HEK293 (cell line): ENCODE data around the gene SLF1.
A peak's percentile ranks its signal among the peaks of the same experiment; 100 is the strongest.

Experiments used
- CTCF ChIA-PET: fragments of 350-600 bp; formaldehyde crosslinking; extraction: SDS; loops from one replicate; lab custom pipeline; 2021; ENCODE audit warnings: antibody characterized with exemption; lab: Yijun Ruan, JAX
- POLR2A ChIA-PET: fragments of 300-600 bp; formaldehyde crosslinking; extraction: SDS; loops from one replicate; lab custom pipeline; 2020; ENCODE audit warnings: antibody characterized with exemption, inconsistent platforms; lab: Yijun Ruan, JAX
- H3K27ac ChIP-seq: fragments of 200-500 bp; sonication (Bioruptor generic); 2 replicates; pipeline ENCODE4 v1.5.1; 2014; ENCODE audit warnings: low read depth, low read length, control low read depth, inconsistent platforms; ENCODE audit errors: extremely low read depth
- H3K36me3 ChIP-seq, 2 experiments: fragments of 200-500 bp in 1 of 2; sonication (Bioruptor generic) in 1 of 2; 1 replicate in 1 of 2; 2 replicates in 1 of 2; pipeline ENCODE4 v1.5.1; 2014 to 2017; ENCODE audit warnings: inconsistent platforms in 2 of 2, low read length in 2 of 2; ENCODE audit not compliant: control insufficient read depth in 2 of 2, insufficient read depth in 1 of 2
- H3K4me1 ChIP-seq: fragments of 200-500 bp; sonication (Bioruptor generic); 2 replicates; pipeline ENCODE4 v1.5.1; 2014; ENCODE audit warnings: mild to moderate bottlenecking, low read length, inconsistent platforms; ENCODE audit not compliant: control insufficient read depth, insufficient read depth
- H3K4me3 ChIP-seq: 2 replicates; pipeline ENCODE4 v1.5.1; 2011; ENCODE audit warnings: low read depth, mild to moderate bottlenecking, control low read depth, low read length, moderate library complexity
- H3K9me3 ChIP-seq: fragments of 200-500 bp; sonication (Bioruptor generic); 2 replicates; pipeline ENCODE4 v1.5.1; 2014; ENCODE audit warnings: low read depth, low read length, inconsistent platforms; ENCODE audit not compliant: control insufficient read depth, insufficient read depth
- FEZF1 ChIP-seq: fragments of 450-650 bp; formaldehyde crosslinking; IDR thresholded peaks from 2 replicates; pipeline ENCODE4 v1.5.1; 2016; ENCODE audit warnings: missing biosample characterization, missing genetic modification characterization
- GFI1B ChIP-seq: fragments of 450-650 bp; formaldehyde crosslinking; IDR thresholded peaks from 2 replicates; pipeline ENCODE4 v1.5.1; 2016; ENCODE audit warnings: missing biosample characterization, missing genetic modification characterization
- GLIS1 ChIP-seq: fragments of 450-650 bp; formaldehyde crosslinking; IDR thresholded peaks from 2 replicates; pipeline ENCODE4 v1.5.1; 2016; ENCODE audit warnings: missing biosample characterization, missing genetic modification characterization
- IKZF3 ChIP-seq: fragments of 450-650 bp; IDR thresholded peaks from 2 replicates; pipeline ENCODE4 v1.5.0; 2018; ENCODE audit warnings: missing biosample characterization, mild to moderate bottlenecking, missing genetic modification characterization, moderate library complexity
- PRDM6 ChIP-seq: fragments of 450-650 bp; formaldehyde crosslinking; IDR thresholded peaks from 2 replicates; pipeline ENCODE4 v1.5.1; 2017; ENCODE audit warnings: missing biosample characterization, missing genetic modification characterization
- SP7 ChIP-seq: fragments of 450-650 bp; formaldehyde crosslinking; IDR thresholded peaks from 2 replicates; pipeline ENCODE4 v1.5.1; 2016; ENCODE audit warnings: missing biosample characterization, missing genetic modification characterization
- ZBTB26 ChIP-seq: fragments of 450-650 bp; formaldehyde crosslinking; optimal IDR thresholded peaks from 2 replicates; pipeline ENCODE3; 2016; ENCODE audit warnings: missing biosample characterization, mild to moderate bottlenecking, missing genetic modification characterization
- ZEB2 ChIP-seq: fragments of 450-650 bp; formaldehyde crosslinking; IDR thresholded peaks from 2 replicates; pipeline ENCODE4 v1.5.1; 2016; ENCODE audit warnings: missing biosample characterization, missing genetic modification characterization
- ZFHX2 ChIP-seq: fragments of 450-650 bp; formaldehyde crosslinking; conservative IDR thresholded peaks from 2 replicates; pipeline ENCODE4 v1.5.1; 2016; ENCODE audit warnings: missing biosample characterization, missing genetic modification characterization
- ZFP69B ChIP-seq: fragments of 450-650 bp; formaldehyde crosslinking; IDR thresholded peaks from 2 replicates; pipeline ENCODE4 v1.5.1; 2016; ENCODE audit warnings: missing biosample characterization, missing genetic modification characterization
- ZNF146 ChIP-seq: fragments of 450-650 bp; formaldehyde crosslinking; IDR thresholded peaks from 2 replicates; pipeline ENCODE4 v1.5.1; 2016; ENCODE audit warnings: missing biosample characterization, missing genetic modification characterization
- ZNF169 ChIP-seq: fragments of 450-650 bp; formaldehyde crosslinking; IDR thresholded peaks from 2 replicates; pipeline ENCODE4 v1.5.1; 2016; ENCODE audit warnings: missing biosample characterization, missing genetic modification characterization
- ZNF24 ChIP-seq: fragments of 450-650 bp; formaldehyde crosslinking; IDR thresholded peaks from 2 replicates; pipeline ENCODE4 v1.5.1; 2016; ENCODE audit warnings: missing biosample characterization, missing genetic modification characterization
- ZNF266 ChIP-seq: fragments of 450-650 bp; formaldehyde crosslinking; IDR thresholded peaks from 2 replicates; pipeline ENCODE4 v1.5.1; 2016; ENCODE audit warnings: missing biosample characterization, missing genetic modification characterization, low read depth
- ZNF335 ChIP-seq: fragments of 450-650 bp; formaldehyde crosslinking; conservative IDR thresholded peaks from 2 replicates; pipeline ENCODE4 v1.5.1; 2016; ENCODE audit warnings: missing biosample characterization, missing genetic modification characterization
- ZNF558 ChIP-seq: fragments of 450-650 bp; formaldehyde crosslinking; IDR thresholded peaks from 2 replicates; pipeline ENCODE4 v1.5.1; 2016; ENCODE audit warnings: missing biosample characterization, missing genetic modification characterization
- ZNF843 ChIP-seq: fragments of 450-650 bp; formaldehyde crosslinking; IDR thresholded peaks from 2 replicates; pipeline ENCODE4 v1.5.1; 2016; ENCODE audit warnings: missing biosample characterization, missing genetic modification characterization
- ZSCAN23 ChIP-seq: fragments of 450-650 bp; formaldehyde crosslinking; IDR thresholded peaks from 2 replicates; pipeline ENCODE4 v1.5.1; 2016; ENCODE audit warnings: missing biosample characterization, missing genetic modification characterization
- TF ChIP-seq, protein P1 (sequence below): fragments of 450-650 bp; formaldehyde crosslinking; IDR thresholded peaks from 2 replicates; pipeline ENCODE4 v1.5.1; 2016; ENCODE audit warnings: missing biosample characterization, missing genetic modification characterization
- TF ChIP-seq, protein P2 (sequence below): fragments of 450-650 bp; formaldehyde crosslinking; IDR thresholded peaks from 2 replicates; pipeline ENCODE4 v1.5.1; 2016; ENCODE audit warnings: missing biosample characterization, missing genetic modification characterization, borderline replicate concordance

Gene SLF1

DNA sequence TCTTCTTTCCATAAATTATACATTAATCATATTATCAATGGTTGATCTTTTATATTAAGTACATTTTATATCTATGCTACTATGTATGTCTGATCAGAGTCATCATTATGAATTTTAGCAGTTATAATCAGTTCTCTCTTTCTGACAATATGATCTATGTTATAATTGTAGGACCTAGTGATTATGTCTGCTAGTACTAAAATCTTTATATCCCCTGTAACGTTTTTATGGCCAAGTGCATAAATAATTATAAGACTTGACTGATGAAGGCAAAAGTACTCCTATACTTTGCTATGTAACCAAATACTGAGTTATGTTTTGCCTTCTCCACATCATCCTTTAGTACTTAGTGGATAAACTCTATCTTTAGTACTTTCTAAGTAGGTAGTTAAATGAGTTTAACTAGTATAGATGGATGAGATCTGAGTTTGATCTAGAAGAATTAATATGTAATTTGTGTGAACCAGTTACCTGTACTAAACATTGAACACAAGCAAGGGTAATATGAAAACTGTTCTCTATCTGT, 75.4 kb downstream of the SLF1 start:
- no peak overlapping the region for H3K27ac ChIP-seq
- TF ChIP-seq FEZF1 (no peak), ZNF266 (no peak), GLIS1 (peak; percentile 20; the same call in 1 of the 2 replicates), ZFHX2 (no peak), ZNF24 (tag by site-specific recombination) (no peak), ZEB2 (tag by site-specific recombination) (0 out of 2 replicates have a peak, but pooled peaks have one; percentile 11), ZBTB26 (tag by site-specific recombination) (no peak), ZNF146 (tag by site-specific recombination) (no peak), ZSCAN23 (tag by site-specific recombination) (no peak), PRDM6 (tag by site-specific recombination) (peak; percentile 57), GFI1B (no peak), ZNF843 (tag by site-specific recombination) (peak; percentile 49), SP7 (tag by site-specific recombination) (peak; percentile 70), ZNF169 (tag by site-specific recombination) (no peak), IKZF3 (tag by site-specific recombination) (peak; percentile 58; the same call in 1 of the 2 replicates), ZNF558 (tag by site-specific recombination) (no peak), ZNF335 (tag by site-specific recombination) (0 out of 2 replicates have a peak, but pooled peaks have one; percentile 4), ZFP69B (tag by site-specific recombination) (no peak)
- TF ChIP-seq, protein P1, sequence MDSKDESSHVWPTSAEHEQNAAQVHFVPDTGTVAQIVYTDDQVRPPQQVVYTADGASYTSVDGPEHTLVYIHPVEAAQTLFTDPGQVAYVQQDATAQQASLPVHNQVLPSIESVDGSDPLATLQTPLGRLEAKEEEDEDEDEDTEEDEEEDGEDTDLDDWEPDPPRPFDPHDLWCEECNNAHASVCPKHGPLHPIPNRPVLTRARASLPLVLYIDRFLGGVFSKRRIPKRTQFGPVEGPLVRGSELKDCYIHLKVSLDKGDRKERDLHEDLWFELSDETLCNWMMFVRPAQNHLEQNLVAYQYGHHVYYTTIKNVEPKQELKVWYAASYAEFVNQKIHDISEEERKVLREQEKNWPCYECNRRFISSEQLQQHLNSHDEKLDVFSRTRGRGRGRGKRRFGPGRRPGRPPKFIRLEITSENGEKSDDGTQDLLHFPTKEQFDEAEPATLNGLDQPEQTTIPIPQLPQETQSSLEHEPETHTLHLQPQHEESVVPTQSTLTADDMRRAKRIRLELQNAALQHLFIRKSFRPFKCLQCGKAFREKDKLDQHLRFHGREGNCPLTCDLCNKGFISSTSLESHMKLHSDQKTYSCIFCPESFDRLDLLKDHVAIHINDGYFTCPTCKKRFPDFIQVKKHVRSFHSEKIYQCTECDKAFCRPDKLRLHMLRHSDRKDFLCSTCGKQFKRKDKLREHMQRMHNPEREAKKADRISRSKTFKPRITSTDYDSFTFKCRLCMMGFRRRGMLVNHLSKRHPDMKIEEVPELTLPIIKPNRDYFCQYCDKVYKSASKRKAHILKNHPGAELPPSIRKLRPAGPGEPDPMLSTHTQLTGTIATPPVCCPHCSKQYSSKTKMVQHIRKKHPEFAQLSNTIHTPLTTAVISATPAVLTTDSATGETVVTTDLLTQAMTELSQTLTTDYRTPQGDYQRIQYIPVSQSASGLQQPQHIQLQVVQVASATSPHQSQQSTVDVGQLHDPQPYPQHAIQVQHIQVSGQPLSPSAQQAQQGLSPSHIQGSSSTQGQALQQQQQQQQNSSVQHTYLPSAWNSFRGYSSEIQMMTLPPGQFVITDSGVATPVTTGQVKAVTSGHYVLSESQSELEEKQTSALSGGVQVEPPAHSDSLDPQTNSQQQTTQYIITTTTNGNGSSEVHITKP (tag by site-specific recombination): no peak
- TF ChIP-seq, protein P2, sequence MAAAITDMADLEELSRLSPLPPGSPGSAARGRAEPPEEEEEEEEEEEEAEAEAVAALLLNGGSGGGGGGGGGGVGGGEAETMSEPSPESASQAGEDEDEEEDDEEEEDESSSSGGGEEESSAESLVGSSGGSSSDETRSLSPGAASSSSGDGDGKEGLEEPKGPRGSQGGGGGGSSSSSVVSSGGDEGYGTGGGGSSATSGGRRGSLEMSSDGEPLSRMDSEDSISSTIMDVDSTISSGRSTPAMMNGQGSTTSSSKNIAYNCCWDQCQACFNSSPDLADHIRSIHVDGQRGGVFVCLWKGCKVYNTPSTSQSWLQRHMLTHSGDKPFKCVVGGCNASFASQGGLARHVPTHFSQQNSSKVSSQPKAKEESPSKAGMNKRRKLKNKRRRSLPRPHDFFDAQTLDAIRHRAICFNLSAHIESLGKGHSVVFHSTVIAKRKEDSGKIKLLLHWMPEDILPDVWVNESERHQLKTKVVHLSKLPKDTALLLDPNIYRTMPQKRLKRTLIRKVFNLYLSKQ (tag by site-specific recombination): no peak
- H3K4me1 ChIP-seq: peaks cover 20% of the 10 kb centered on the region
- CTCF ChIA-PET: interaction anchor here (0.7 kb wide), 3 partner anchors 214 to 1971 kb away, joined by 3 read pairs; no protein-coding TSS in a partner anchor
- H3K36me3 ChIP-seq: peaks cover 18% of the 10 kb centered on the region in 2 experiments; a peak in 2 of 3 replicates
- H3K4me3 ChIP-seq: no peak overlapping the region
- H3K9me3 ChIP-seq: no peaks in the 10 kb centered on the region
- POLR2A ChIA-PET: no interaction called here
